NCI-H146 treated with DMSO at 0.1 percent for 48 hours (cell line): ENCODE data around the gene NR4A3.

Experiments
- DNase-seq: peaks from one replicate; lab custom pipeline; 2025; ENCODE audit not compliant: unreplicated experiment; lab: John Stamatoyannopoulos, UW

Gene NR4A3

GRCh38 chr9:99873531-99873930, 51.8 kb downstream of the NR4A3 start:
- DNase-seq, result no peak

DNA sequence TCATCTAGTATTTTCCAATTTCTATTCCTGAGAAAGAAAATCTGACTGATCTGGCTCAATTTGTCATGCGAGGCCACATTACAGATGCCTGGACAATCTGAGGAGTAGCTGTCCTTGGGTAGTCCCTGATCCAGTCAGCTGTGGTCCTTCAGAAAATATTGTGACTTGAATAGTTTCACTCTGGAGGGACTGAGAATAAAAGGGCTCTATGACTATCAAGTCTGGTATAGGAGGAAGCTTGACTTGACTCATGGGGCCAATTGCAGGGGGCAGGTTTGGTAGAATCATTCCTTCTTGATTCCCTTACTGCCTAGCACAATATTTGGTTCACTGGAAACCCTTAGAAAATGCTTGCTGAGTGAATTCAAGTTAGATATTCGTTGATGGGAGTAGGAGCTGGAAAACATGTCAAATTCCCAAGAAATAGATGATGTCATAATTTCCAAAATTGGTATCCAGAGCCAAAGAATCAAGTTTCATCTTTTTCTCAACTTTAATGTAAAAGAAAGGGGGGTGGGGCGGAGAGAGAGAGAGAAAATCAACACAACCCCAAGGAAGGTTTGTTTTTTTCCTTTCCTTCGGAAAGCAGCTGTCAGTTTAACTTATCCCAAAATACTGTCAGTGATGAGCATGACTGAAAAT, 52.4 kb downstream of the NR4A3 start:
- no peak for DNase-seq

DNA sequence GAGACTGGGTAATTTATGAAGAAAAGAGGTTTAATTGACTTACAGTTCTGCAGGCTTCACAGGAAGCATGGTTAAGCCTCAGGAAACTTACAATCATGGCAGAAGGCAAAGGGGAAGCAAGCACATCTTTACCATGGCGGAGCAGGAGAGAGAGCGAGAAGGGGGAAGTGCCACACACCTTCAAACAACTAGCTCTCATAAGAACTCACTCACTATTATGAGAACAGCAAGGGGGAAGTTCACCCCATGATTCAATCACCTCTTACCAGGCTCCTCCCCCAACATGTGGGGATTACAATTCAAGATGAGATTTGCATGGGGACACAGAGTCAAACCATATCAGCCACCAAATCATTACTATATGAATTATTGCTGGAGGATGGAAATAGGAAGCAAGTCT, 54.5 kb downstream of the NR4A3 start:
- DNase-seq, result no peak

DNA sequence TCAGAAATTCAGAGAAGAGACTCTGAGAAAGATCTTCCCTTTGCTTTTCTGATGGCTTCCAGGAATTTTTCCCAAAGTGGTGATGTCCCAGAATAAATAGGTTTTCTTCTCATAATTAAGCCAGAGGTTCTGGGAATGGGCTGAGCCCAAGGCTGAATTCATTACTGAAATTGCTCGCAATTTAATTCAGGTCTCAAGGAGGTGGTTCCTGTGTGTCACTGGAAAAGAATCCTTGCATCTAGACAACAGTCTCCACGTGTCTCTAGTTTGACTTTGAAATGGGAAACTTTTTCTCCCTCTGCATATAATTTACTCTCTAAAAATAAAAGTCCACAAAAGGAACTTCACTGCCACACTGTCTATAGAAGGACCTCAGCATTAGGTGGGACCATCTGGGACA, 57.0 kb downstream of the NR4A3 start:
- no peak for DNase-seq

DNA sequence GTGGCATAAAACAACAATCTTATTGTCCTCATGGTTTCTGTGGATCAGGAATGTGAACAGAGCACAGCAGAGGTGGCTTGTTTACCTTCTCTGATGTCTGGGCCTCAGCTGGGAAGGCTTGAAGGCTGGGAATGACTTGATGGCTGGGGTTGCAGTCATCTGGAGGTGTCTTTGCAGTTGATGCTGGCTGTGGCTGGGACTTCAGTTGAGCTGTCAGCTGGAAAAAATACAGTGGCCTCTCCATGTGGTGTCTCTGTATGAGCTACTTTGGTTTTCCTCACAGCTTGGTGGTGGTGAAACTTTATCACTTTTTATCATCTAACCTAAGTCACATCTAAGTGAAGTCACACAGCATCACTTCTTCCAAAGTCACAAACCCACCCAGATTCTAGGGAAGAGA, 60.1 kb downstream of the NR4A3 start:
- no peak for DNase-seq

GRCh38 chr9:99885747-99886146, 64.1 kb downstream of the NR4A3 start:
- no peak for DNase-seq

- DNase-seq, result no peak
Measured at GRCh38 chr9:99889120-99889519, 67.4 kb downstream of the NR4A3 start.

DNA sequence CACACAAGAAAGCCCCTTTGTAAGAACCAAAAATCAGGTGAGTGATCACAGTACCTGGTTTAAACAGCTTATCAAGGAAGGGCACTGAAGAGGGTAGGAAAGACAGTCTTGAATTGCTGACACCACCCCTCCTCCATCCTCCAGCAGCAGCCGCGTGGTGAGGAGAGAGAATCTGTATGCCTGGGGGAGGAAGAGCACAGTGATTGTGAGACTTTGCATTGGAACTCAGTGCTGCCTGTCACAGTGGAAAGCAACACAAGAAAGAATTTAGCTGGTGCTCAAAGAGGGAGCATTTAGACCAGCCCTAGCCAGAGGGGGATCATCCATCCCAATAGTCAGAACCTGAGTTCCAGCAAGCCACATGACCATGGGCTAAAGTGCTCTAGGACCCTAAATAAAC, 73.1 kb downstream of the NR4A3 start:
- no peak for DNase-seq

DNA sequence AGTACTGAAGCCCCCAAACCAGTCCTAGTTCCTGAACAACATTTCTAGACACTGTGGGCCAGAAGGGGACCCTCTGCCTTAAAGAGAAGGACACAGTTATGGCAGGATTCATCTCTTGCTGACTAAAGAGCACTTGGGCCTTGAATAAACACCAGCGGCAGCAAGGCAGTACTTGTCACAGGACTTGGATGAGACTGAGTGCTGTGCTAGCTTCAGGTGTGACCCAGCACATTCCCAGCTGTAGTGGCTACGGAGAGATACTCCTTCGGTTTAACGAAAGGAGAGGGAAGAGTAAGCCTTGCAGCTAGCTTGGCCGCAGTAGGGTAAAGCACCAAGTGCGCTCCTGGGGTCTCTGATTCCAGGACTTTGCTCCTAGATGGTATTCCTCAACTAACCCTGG, 73.8 kb downstream of the NR4A3 start:
- DNase-seq, result no peak

- DNase-seq, result no peak
Measured at GRCh38 chr9:99896119-99896518, 74.4 kb downstream of the NR4A3 start.

GRCh38 chr9:99903393-99903792, 81.7 kb downstream of the NR4A3 start:
- DNase-seq, result no peak

- DNase-seq, result peak; percentile 12
Measured at GRCh38 chr9:99905833-99906402, 84.2 kb downstream of the NR4A3 start.

- DNase-seq, result peak; percentile 48
Measured at GRCh38 chr9:99906403-99907207, 84.9 kb downstream of the NR4A3 start, which contains the start of gene STX17. Gene STX17 (plus strand): TSS chr9:99906654. CDS start chr9:99915240, 8,586 bp downstream.

DNA sequence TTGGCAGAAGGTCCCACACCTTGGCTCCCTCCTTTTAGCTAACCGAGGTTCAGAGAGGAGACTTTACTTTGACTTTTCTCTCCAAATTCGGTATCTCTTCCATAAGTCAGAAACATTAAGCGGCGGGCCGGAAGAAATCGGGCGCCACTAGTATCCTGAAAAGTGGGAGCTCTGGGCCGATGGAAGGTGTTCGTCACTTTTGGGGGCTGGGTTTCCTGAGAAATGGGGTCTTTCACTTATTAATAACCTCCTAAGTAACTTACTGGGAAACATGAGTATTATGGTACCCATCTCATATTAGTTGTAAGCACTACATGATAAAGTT, 85.5 kb downstream of the NR4A3 start:
- no peak for DNase-seq

GRCh38 chr9:99911600-99911999, 89.9 kb downstream of the NR4A3 start:
- DNase-seq, result no peak
